ENCODE data around the gene MIA.
"Not testable (repeated sequence)": the region's sequence is repeated elsewhere in the genome, so short reads cannot be mapped to it uniquely, and the experiment has no call there.

MIA gene

DNA sequence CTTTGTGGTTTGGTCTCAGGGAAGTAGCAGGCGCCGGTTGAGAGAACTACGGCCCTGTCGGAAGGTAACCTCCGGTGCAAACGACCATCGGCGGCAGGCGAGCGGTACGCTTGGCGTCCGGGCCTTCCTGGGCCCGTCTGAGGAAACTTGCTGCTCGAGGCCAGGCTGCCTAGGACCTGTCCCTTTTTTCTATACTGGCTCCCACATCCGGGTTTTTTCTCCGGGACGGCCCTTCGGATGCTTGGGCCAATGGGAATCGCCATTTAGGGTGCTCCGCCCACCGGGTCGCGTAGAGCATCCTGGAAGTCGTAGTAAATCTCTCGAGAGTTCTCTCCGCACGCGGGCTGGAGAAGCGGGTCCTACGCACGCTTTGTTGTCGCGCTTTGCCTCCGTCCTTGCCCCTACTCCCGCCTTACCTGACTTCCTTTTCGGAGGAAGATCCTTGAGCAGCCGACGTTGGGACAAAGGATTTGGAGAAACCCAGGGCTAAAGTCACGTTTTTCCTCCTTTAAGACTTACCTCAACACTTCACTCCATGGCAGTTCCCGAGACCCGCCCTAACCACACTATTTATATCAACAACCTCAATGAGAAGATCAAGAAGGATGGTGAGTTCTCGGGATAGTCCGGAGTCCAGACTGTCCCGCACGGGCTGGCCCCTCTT is 24.3 kb upstream of the MIA start, which contains the start of gene SNRPA:
SNRPA (plus strand) TSS at position 330 of the 664 bp plus-strand sequence; CDS start at position 536, 206 bp downstream.
- peak; percentile 98 for DNase-seq

DNA sequence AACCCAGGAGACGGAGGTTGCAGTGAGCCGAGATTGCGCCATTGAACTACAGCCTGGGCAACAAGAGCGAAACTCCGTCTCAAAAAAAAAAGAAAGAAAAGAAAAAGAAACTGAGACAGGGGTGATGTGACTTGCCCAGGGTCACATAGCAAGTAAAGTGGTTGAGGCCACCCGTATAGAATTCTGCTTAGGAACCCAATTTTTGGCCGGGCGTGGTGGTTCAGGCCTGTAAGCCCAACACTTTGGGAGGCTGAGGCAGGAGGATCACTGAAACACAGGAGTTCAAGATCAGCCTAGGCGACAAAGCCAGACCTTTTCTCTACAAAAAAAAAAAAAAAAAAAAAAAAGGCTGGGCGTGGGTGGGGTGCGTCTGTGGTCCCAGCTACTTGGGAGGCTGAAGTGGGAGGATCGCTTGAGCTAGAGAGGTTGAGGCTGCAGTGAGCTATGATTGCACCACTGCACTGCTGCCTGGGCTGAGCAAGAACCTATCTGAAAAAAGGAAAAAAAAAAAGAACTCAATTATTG is 23.0 kb upstream of the MIA start:
- DNase-seq: no peak

DNA sequence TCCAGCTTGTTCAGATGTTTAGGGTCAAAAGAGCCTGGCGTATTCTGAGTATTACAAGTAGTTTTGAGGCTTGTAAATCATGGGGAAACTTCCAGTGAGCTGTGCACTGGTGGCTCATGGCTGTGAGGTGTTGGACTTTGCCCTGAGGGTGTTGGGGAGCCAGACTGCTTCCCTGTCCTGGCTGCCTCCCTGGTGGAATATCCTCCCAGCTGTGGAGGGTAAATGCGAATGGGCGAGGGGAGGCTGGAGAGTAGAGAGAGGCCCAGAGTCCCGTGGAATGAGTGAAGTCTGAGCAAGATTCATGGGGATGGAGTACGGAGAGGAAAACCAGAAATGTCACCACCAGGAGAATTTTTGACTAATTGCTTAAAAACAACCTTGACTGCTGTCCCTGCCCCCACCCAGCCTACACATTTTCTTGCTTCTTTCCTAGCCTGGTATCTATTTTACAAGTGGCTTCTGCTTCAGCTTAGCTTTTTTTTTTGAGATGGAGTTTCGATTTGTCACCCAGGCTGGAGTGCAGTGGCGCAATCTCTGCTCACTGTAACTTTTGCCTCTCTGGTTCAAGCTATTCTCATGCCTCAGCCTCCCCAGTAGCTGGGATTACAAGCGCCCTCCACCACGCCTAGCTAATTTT is 20.6 kb upstream of the MIA start:
- DNase-seq: peak; percentile 42

DNA sequence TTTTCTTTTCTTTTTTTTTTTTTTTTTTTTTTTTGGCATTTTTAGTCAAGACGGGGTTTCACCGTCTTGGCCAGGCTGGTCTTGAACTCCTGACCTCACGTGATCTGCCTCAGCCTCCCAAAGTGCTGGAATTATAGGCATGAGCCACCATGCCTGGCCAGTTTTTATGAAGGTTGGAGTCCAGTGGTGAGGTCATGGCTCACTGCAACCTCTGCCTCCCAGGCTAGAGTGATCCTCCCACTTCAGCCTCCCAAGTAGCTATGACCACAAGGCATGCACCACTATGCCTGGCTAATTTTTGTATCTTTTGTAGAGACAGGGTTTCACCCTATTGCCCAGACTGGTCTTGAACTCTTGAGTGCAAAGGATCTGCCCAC is 20.1 kb upstream of the MIA start:
- DNase-seq: no peak

DNA sequence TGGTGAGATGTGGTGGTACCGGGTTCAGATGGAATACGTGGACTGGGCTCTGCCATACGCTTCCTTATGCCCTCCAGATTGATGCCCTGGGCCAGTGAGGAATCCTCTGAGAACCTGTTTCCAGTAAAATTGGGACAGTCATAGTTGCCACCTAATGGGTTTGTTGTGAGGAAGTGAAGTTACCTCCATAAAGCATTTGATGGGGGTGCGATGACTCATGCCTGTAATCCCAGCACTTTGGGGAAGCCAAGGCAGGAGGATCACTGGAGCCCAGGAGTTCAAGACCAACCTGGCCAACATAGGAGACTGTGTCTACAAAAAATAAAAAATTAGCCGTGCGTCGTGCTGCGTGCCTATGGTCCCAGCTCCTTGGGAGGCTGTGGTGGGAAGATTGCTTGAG is 19.5 kb upstream of the MIA start:
- DNase-seq: no peak

DNA sequence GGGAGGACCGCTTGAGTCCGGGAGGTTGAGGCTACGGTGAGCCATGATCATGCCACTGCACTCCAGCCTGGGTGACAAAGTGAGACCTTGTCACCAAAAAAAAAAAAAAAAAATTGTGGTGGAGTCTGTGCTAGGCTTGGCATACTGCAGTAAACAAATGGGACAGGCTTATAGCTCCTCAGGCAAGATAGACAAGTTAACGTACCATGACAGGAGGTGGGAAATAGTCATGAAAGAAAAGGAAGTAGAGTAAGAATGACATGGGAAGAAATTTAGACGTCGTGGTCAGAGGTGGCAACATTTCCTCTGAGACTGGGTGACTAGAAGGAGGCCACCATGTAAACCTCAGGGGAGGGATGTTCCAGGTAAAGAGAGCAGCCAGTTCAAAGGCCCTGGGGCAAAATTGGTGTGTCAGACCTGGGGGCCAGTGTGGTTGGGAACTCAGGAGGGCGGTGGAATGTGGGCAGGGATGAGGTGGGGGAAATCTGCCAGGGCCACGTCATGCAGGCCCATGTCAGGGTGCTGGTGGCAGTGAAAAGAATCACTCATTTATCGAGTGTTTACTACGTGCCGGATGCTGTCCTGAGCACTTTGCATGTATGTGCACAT is 18.7 kb upstream of the MIA start:
- no peak for DNase-seq

DNA sequence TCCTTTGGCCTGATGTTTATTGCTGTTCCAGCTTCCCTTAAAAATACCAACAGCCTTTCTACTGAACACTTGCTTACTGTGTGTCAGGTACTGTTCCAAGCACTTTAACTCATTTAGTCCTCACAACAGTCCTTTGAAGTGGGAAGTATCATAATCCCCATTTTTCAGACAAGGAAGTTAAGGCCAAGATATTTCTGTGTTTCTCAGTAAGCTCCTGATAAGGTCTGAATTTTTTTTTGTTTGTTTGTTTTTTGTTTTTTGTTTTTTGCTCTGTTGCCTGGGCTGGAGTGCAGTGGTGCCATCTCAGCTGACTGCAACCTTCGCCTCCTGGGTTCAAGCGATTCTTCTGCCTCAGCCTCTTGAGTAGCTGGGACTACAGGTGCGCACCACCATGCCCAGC is 16.8 kb upstream of the MIA start:
- DNase-seq: no peak

GRCh38 chr19:40759352-40759751 is 16.0 kb upstream of the MIA start:
- DNase-seq: no peak

- no peak for DNase-seq
Observed at GRCh38 chr19:40762754-40763470, 12.4 kb upstream of the MIA start.

- DNase-seq: no peak
Observed at GRCh38 chr19:40763526-40763925, 11.8 kb upstream of the MIA start.

DNA sequence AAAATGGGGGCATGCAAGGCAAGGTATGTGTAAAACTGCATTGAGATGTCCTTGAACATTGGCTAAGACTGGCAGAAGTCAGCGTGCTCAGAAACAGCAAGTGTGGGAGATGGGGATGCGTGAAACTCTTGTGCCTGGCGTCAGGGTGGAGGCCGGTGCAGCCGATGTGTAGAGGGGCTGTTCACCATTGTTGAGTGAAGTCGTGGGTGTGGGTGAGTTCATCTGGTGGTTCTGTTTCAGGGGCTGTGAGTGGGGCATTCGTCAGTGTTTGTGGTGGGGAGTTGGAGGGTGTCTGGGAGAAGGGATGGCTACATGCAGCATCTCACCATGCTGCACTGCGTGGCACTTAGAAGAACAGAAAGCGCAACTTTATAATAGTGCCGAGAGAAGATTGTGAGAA is 11.4 kb upstream of the MIA start:
- no peak for DNase-seq

GRCh38 chr19:40766385-40766784 is 8.9 kb upstream of the MIA start:
- not testable (repeated sequence) for DNase-seq

DNA sequence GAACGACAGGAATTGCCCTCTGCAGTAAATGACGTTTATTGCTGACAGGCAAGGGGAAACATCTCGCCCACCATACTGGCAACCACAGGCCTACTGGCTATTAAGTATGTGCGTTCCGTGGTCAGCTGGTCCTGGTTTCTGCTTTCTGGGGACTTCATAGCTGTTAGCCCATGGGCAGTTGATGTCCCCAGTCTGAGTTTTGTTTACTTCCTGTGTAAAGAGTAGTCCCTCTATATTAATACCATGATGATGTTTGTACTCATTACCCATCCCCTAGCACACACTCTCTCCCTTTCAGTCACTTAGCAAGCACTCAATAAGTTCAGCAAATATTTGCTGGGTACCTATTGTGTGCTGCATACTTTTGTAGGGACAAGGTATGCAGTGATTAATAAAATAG is 6.5 kb upstream of the MIA start:
- DNase-seq: no peak

GRCh38 chr19:40771101-40771862 is 4.0 kb upstream of the MIA start:
- DNase-seq: not testable (repeated sequence)

- no peak for DNase-seq
Observed at GRCh38 chr19:40775632-40776022, 306 bp downstream of the MIA start.

- no peak for DNase-seq
Observed at GRCh38 chr19:40776364-40776763, 1.0 kb downstream of the MIA start.

DNA sequence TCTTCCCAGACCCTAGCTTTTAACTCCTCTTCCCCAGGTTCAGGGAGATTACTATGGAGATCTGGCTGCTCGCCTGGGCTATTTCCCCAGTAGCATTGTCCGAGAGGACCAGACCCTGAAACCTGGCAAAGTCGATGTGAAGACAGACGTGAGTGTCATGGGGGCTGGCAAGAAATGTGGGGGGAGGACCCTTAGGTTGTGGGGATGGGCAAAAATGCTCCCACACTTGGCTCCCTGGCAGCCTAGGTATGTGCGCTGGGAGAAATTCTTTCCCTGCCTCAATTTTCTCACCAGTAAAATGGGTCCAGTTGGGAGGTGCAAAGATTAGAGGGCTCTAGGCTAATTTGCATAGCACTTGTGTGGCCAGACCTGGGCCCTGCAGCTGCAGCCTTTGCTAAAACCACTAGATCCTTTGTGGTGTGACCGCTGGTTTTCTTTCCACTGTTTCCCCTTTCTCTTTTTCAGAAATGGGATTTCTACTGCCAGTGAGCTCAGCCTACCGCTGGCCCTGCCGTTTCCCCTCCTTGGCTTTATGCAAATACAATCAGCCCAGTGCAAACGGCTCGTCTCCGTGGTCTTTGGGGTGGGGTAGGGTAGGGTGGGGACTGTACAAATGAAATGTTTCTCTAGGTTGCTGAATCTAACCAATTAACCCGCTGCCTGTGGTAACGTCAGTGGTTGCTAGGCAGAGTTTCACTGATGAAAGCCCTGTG is 1.8 kb downstream of the MIA start:
- peak; percentile 91 for DNase-seq

GRCh38 chr19:40777645-40777936 is 2.3 kb downstream of the MIA start:
- DNase-seq: no peak

GRCh38 chr19:40777937-40778705 is 2.8 kb downstream of the MIA start, which contains the start of gene RAB4B:
RAB4B (plus strand) TSS chr19:40778247; CDS start chr19:40778376, 129 bp downstream.
- DNase-seq: peak; percentile 100

- no peak for DNase-seq
Observed at GRCh38 chr19:40778706-40779284, 3.5 kb downstream of the MIA start.

- DNase-seq: no peak
Observed at GRCh38 chr19:40780582-40780981, 5.3 kb downstream of the MIA start.

Measured in fibroblast of skin of abdomen (primary cell).